Epidermal melanocyte (primary cell): Measurements from ENCODE around the gene IFNGR2.

ENCODE experiments used
- DNase-seq: peaks from one replicate; pipeline ENCODE4 v3.0.0; 2011; ENCODE audit warnings: low spot score; ENCODE audit not compliant: insufficient read length

IFNGR2 gene

GRCh38 chr21:33480481-33481103, 77.4 kb downstream of the IFNGR2 start:
- DNase-seq = no peak

GRCh38 chr21:33481314-33481943, 78.2 kb downstream of the IFNGR2 start:
- DNase-seq = no peak
